ENCODE measurements around the gene SMPD3.

Gene SMPD3

GRCh38 chr16:68432701-68433100 is 15.6 kb downstream of the SMPD3 start:
- DNase-seq: no peak

- no peak for DNase-seq
Measured at GRCh38 chr16:68429076-68429854, 19.0 kb downstream of the SMPD3 start.

GRCh38 chr16:68427649-68428303 is 20.5 kb downstream of the SMPD3 start:
- no peak for DNase-seq

GRCh38 chr16:68426347-68426652 is 22.0 kb downstream of the SMPD3 start:
- DNase-seq: no peak

GRCh38 chr16:68425498-68426346 is 22.6 kb downstream of the SMPD3 start:
- DNase-seq: no peak

- DNase-seq: no peak
Measured at GRCh38 chr16:68423771-68424170, 24.5 kb downstream of the SMPD3 start.

GRCh38 chr16:68422396-68422960 is 25.8 kb downstream of the SMPD3 start:
- no peak for DNase-seq

- DNase-seq: no peak
Measured at GRCh38 chr16:68421076-68421475, 27.2 kb downstream of the SMPD3 start.

- no peak for DNase-seq
Measured at GRCh38 chr16:68420366-68420942, 27.9 kb downstream of the SMPD3 start.

GRCh38 chr16:68417711-68418301 is 30.5 kb downstream of the SMPD3 start:
- DNase-seq: no peak

GRCh38 chr16:68416057-68417046 is 32.0 kb downstream of the SMPD3 start:
- no peak for DNase-seq

- no peak for DNase-seq
Measured at GRCh38 chr16:68414581-68414980, 33.7 kb downstream of the SMPD3 start.

- DNase-seq: no peak
Measured at GRCh38 chr16:68412061-68412460, 36.2 kb downstream of the SMPD3 start.

- no peak for DNase-seq
Measured at GRCh38 chr16:68411086-68411485, 37.2 kb downstream of the SMPD3 start.

- DNase-seq: no peak
Measured at GRCh38 chr16:68408967-68409366, 39.3 kb downstream of the SMPD3 start.

GRCh38 chr16:68408428-68408827 is 39.9 kb downstream of the SMPD3 start:
- DNase-seq: no peak

GRCh38 chr16:68406458-68407152 is 41.7 kb downstream of the SMPD3 start:
- no peak for DNase-seq

- no peak for DNase-seq
Measured at GRCh38 chr16:68404736-68405345, 43.5 kb downstream of the SMPD3 start.

- DNase-seq: no peak
Measured at GRCh38 chr16:68403704-68404103, 44.6 kb downstream of the SMPD3 start.

- no peak for DNase-seq
Measured at GRCh38 chr16:68403177-68403576, 45.1 kb downstream of the SMPD3 start.

- DNase-seq: no peak
Measured at GRCh38 chr16:68402748-68403040, 45.6 kb downstream of the SMPD3 start.
